GM18907 (cell line): ENCODE measurements around the gene NUBP2.

ENCODE experiments used
- ATAC-seq: cut with Tn5 transposase; IDR thresholded peaks from one replicate; pipeline ENCODE4 v1.9.1; 2021; ENCODE audit warnings: mild to moderate bottlenecking, moderate library complexity; ENCODE audit not compliant: unreplicated experiment

Gene NUBP2

DNA sequence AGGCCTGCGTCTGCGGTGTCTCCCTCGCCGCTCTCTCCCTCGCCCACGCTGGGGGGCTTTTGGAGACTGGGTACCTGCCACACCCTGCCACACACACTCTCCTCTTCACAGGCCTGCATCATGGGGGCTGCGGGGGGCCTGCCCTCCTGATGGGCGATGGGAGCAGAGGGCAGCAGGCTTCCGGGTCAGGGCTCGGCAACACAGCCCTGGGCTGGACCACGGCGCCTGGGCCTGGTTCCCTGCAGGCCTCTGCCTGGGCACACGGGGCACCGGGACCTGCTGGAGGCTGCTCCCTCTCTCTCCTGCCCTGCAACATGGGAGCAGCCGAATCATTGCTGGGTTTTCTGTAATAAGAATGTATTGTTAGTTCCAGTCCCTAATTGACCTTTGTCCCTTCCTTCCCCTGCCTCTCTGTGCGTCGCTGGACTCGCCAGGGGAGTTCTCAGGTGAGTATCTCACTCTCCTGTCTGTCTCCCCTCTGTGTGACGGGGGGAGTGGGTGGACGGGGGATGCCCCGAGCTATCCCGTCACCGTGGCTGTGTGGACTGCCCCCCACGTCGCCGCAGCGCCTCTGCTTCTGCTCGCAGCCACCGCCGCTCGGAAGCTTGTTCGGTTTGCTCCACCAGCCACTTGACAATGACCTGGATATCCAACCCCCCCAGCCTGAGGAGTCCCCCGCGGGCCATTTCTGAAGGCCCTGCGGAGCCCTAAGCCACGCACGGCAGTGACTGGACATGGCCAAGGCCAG lies 24.9 kb upstream of the NUBP2 start:
- no peak for ATAC-seq

DNA sequence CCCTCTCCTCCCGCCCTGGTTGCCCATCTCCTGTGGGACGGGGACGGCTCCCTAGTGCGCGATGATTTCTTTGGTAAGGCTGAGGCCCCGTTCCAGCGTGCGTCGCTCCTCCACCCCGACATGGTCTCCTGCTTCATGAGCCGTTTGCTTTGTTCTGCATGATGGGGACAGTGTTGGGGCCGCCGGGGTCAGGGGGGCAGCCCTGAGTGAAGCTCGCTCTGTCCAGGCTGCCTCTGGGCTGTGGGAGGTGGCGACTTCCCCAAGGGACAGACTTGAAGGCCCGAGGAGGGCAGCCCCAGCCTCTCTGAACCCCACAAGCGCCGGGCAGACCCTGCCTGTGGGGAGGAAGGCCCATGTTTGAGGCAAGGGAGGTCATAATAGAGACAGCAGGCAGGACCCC lies 23.8 kb upstream of the NUBP2 start:
- no peak for ATAC-seq

DNA sequence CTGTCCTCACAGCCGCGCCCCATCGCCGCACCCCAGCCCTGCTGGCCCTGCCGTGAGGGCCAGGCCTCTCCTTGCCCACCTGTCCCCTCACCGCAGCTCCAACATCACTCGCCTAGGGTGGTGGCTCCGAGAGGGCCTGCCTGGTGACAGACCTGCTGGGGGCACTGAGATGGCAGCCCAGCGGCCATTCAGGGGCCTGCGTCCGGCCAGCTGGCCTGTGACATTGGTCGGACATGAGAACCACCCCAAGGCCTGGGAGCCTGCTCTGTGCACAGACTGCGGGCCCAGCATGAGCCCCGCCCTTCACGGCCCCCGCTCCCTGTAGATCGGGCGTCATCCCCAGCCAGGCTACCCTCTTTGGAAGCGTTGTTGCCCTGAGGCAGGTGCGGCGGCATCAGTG lies 23.2 kb upstream of the NUBP2 start:
- ATAC-seq = no peak

DNA sequence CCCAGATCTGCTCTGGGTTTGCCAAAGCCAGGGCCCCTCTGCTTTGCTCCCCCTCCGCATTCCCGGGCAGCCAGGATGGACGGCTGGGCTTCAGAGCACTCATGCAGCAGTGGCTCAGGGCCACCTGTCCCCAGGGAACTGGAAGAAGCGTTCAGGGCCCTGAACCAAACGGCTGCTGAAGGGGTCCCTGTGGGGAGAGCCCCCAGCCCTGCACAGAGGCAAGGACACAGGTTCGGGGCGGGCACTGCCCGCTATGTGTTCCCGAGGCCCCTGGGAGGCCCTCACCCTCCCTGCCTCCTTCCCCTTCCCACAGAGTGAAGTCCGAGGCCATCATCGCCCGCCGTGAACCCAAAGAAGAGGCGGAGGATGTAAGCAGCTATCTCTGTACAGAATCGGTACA lies 21.8 kb upstream of the NUBP2 start:
- no peak for ATAC-seq

DNA sequence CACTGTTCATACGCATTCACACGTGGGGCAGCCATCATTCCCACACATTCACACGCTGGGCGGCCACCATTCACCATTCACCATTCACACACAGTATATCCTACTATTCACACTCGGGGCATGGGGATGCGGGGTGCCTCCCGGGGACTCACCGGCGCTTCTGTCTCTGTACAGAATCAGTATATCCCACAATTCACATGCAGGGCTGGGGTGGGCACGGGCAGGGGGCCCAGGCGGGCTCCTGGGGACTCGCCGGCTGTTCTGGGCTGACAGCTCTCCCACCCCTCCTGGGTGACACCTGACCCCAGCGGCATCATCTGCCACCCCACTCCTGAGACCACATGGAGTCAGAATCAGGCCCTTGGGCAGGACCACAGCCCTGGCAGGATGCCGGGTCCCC lies 21.0 kb upstream of the NUBP2 start:
- no peak for ATAC-seq

DNA sequence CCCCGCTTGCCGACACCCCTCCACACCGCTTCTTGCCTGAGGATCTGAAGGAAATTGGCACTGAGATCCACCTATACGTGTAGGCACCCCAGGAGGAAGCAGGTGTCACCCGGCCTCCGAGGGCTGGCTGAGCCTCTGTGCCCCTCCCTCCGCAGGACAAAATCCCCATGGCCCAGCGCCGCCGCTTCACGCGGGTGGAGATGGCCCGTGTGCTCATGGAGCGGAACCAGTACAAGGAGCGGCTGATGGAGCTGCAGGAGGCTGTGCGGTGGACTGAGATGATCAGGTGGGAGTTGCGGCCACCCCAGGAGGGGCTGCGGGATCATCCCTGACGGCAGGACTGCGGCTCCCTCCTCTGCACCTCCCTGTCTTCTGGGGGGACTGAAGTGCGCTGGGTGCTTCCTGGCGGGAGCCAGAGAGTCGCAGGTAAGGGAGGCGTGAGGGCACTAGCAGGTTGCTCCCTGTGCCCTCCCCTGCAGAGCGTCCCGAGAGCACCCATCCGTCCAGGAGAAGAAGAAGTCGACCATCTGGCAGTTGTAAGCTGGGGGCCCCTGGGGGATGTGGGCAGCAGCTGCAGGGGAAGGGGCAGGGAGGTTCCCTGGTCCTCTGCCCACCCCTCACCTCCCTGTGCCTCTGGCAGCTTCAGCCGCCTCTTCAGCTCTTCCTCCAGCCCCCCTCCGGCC lies 20.4 kb upstream of the NUBP2 start:
- no peak for ATAC-seq

DNA sequence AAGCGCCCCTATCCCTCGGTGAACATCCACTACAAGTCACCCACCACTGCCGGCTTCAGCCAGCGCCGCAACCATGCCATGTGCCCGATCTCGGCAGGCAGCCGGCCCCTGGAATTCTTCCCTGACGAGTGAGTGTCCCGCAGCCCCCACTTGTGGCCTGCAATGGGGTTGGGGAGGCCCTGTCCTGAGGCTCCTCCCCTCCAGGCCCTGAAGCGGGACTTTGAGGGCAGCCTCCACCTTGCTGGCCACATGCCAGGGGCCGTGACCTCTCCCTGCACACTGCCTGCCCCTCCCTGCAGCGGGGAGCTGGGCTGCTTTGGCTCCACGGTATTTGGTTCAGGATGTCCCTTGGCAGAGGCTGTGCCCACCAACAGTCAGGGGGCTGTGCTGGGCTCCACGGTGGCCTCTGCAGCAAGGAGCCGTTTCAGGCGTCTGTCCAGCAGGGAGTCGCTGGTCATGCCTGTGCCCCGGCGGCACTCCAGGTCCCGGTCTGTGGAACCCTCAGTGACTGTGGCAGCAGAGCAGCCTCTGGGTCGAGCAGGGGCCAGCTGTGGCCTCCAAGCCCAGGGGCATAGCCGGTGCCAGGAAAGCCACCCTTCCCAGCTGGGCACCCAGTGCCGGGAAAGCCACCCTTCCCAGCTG lies 19.8 kb upstream of the NUBP2 start:
- no peak for ATAC-seq

DNA sequence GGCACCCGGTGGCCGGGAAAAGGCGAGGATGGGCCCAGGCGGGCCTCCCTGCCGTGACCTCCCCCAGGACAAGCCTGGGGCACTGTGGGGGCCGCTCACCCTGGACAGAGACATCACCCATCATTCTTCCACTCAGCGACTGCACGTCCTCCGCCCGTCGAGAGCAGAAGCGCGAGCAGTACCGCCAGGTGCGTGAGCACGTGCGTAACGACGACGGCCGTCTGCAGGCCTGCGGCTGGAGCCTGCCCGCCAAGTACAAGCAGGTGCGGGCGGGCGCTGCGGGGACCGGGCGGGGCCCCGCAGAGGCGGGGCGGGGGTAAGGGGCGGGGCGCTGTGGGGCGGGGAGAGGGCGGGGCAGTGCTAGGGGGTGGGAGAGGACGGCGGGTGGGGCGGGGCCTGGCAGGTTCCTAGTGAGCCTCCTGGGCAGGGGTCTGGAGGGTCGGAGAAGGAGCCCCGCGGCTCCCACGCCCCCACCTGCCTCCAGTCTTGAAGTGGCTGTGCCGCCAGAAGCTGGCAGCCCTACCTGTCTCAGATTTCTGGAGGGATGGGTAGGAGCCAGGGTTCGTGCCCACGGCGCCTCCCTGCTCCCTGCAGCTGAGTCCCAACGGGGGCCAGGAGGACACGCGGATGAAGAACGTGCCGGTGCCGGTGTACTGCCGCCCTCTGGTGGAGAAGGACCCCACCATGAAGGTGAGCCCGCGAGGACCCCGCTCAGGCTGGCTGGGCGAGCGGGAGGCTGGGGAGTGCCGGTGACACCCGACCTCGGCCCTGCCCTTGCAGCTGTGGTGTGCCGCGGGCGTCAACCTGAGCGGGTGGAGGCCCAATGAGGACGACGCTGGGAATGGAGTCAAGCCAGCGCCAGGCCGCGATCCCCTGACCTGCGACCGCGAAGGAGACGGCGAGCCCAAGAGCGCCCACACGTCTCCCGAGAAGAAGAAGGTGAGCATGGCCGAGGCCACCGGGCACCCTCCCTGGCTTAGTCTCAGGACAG lies 18.9 kb upstream of the NUBP2 start:
- ATAC-seq = no peak

DNA sequence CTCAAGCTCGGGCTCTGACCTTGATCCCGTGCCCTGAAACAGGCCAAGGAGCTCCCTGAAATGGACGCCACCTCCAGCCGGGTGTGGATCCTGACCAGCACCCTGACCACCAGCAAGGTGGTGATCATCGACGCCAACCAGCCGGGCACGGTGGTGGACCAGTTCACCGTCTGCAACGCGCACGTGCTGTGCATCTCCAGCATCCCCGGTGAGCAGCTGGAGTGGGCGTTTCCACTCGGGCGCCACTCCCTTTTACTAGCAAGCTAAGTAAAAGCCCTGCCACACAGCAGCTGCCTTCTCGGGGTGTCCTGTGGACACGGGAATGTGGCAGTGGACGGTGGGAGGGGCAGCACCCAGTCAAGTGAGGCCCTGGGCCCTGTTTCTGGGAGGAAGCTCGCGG lies 17.8 kb upstream of the NUBP2 start:
- no peak for ATAC-seq

DNA sequence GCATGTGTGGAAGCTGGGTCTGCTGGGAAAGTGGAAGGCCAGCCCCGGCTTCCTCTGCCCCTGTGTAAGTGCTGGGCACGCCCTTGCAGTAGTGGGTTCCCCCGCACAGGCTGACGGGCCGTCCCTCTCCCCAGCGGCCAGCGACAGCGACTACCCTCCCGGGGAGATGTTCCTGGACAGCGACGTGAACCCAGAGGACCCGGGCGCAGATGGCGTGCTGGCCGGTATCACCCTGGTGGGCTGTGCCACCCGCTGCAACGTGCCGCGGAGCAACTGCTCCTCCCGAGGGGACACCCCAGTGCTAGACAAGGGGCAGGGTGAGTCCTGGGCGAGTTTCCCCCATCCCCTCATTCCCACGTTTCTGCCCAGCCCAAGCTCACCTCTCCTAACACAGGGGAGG lies 16.9 kb upstream of the NUBP2 start:
- ATAC-seq = no peak

DNA sequence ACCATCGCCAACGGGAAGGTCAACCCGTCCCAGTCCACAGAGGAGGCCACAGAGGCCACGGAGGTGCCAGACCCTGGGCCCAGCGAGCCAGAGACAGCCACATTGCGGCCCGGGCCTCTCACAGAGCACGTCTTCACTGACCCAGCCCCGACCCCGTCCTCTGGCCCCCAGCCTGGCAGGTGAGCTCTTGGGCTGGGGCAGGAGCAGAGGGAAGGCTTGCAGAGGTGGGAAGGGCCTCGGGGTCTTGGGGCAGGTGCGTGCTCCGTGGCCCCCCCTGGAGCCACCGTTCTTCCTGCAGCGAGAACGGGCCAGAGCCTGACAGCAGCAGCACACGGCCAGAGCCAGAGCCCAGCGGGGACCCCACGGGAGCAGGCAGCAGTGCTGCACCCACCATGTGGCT lies 16.5 kb upstream of the NUBP2 start:
- ATAC-seq = no peak

DNA sequence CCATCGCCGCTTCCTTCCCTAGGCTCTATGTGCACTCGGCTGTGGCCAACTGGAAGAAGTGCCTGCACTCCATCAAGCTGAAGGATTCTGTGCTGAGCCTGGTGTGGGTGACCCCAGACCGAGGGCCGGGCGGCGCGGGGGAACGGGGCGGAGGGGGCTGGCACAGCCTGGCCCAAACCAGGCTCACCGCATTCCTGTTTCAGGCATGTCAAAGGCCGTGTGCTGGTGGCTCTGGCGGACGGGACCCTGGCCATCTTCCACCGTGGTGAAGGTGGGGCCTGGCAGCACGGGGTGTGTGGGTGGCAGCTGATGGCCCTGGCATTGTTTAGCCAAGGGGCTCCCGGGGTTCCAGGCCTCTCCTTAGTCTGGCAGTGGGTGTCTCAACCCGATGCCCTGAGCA lies 16.1 kb upstream of the NUBP2 start:
- no peak for ATAC-seq

DNA sequence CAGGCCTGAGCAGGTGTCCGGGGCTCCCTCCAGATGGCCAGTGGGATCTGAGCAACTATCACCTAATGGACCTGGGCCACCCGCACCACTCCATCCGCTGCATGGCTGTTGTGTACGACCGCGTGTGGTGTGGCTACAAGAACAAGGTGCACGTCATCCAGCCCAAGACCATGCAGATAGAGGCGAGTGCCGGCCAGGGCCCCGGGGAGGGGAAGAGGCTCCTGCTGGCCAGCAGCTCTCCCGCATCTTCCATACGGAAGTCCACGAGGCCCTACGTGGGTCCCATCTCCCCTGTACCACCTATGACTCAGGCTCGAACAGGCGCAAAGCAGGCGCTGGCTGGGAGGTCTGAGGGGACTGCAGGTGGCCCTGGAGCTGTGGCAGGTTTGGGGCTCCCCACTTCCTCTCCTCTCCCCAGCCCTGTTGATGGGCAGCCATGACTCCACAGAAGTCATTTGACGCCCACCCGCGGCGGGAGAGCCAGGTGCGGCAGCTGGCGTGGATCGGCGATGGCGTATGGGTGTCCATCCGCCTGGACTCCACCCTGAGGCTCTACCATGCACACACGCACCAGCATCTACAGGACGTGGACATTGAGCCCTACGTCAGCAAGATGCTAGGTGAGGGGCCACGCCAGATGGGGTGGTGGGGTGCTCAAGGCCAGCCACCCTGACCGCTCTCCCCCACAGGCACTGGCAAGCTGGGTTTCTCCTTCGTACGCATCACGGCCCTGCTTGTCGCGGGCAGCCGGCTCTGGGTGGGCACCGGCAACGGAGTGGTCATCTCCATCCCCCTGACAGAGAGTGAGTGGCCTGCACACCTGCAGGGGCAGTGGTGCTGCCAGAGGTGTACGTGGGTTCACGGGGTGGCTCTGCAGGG lies 15.4 kb upstream of the NUBP2 start:
- ATAC-seq = no peak

DNA sequence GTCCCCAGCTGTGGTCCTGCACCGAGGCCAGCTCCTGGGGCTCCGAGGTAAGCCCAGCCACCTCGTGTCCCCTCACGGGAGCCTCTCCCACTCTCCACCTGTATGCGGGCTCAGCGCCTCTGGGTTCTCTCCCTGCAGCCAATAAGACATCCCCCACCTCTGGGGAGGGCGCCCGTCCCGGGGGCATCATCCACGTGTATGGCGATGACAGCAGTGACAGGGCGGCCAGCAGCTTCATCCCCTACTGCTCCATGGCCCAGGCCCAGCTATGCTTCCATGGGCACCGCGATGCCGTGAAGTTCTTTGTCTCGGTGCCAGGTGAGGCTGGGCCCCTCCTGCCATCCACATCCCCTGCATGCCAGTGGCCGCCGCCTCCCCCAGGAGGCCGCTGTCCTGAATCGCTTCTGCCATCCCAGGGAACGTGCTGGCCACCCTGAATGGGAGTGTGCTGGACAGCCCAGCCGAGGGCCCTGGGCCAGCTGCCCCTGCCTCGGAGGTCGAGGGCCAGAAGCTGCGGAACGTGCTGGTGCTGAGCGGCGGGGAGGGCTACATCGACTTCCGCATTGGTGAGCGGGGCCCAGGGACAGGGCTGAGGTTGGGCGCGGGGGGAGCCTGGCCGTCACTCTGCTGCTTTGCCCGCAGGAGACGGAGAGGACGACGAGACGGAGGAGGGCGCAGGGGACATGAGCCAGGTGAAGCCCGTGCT lies 14.5 kb upstream of the NUBP2 start:
- ATAC-seq = no peak

DNA sequence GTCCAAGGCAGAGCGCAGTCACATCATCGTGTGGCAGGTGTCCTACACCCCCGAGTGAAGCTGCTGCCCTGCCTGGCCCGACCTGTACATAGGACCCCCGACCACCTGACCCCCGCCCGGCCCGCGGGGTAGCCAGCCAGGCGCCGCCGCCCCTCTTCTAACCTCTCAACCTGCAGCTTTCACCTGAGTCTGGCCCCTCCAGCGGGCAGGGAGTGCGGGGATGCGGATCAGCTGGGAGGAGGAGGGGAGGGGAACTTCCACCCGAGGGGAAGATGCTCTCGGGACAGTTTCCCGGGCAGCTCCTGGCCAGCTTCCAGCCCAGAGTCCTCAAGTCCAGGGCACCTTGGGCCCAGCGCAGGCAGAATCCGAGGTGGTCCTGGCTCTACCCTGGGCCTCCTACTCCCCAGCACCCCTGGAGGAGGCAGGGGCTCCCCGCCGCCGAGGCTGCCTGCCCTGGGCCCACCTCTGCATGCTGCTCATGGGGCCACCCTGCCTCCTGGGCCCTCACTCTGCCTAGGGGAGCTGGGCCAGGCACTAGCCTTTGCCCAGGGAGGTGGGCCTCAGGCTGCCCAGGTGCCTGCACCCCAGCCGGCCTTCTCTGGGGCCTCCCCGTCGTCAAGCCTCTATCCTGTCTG lies 13.9 kb upstream of the NUBP2 start:
- ATAC-seq = no peak

DNA sequence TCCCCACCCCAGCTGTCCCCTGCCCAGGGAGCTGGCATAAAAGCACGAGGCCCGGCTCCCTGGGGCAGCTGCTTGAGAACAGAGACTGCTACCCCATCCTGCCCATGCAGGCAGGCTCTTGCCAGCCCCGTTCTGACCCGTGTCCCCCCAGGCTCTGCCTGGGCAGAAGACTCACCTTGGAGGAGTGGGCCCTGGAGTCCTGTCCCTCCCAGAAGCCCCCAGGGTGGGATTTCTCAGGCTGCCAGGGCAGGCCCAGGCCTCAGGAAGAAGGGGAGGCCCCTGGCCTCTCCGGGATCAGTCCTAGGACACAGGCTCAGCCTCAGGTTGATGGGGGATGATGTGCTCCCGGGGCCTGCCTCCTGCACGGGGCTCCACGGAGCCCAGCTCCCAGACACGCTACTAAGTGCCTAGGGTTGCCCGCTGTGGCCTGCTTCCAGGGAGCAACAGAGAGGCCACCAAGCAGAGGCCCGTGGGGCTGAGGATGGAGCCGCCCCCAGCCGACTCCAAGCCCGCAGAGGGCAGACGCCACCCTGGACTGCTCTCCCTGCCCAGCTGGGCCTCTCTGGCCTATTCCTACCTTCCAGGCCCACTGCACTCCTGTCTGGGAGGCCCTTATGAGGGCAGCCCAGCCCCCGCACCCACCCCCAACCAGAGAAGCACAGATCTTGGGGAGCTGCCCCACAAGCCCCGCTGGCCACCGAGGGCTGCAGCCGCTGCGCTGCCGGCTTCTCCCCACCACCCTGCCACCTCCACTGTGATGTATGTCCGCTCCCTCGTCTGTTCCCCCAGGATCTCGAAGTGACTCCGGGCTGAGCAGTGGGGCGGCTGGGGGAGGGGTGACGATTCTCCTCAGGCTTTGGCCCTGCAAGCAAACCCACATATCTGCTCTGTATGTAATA lies 13.1 kb upstream of the NUBP2 start:
- ATAC-seq = no peak

DNA sequence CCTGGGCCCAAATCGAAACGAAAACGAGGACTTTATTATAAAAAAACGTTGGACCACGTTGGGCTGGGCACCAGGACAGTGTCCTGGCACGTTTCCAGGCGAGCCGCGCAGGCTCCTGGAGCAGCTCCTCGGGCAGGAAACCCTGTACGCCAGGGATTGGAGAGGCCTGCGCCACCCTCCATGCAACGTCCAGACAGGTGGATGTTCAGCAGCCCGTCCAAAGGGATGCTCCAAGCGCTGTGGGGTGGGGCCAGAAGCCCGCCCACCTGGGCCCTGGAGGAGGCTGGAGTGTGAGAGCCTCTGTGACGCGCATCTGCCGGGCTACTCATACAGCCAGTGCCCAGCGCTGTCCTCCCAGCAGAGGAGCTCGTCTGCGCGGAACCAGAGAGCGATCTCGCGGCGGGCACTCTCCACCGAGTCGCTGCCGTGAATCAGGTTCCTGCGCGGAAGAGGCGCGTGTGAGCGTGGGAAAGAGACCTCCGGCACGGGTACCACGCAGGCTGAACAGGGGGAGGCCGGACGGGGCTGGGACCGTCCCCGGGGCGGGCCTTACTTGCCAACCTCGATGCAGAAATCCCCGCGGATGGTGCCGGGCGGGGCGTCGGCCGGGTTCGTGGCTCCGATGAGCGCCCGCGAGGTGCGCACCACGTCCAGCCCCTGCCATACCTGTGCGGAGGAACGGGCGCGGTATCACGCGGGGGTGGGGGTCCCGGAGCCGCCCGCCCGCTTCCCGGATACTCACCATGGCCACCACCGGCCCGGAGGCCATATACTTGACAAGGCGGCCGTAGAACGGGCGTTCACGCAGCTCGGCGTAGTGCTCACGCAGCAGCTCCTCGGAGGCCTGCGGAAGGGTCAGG lies 12.2 kb upstream of the NUBP2 start:
- ATAC-seq = no peak
